K562 (cell line): ENCODE data around the gene PKD1. TPM values are rescaled to one million over a fixed set of nuclear protein-coding genes. Genes with fewer than 3 reads are reported as not detected.

Experiments used
- E4F1 ChIP-seq: fragments of 250-450 bp; sonication (Bioruptor Pico); IDR thresholded peaks from 2 replicates; pipeline ENCODE4 v1.5.0; 2021; ENCODE audit warnings: mild to moderate bottlenecking, borderline replicate concordance
- KDM4B ChIP-seq, 2 experiments: fragments of 450-650 bp in 1 of 2; sonication (generic) in 1 of 2; IDR thresholded peaks; 2 replicates each; pipeline ENCODE4 v1.6.1; 2016 to 2017; ENCODE audit warnings: borderline replicate concordance in 2 of 2, antibody characterized with exemption in 1 of 2, low read depth in 1 of 2, mild to moderate bottlenecking in 1 of 2
- NONO ChIP-seq, 2 experiments: fragments of 200-400 bp in 1 of 2; fragments of 450-650 bp in 1 of 2; formaldehyde crosslinking in 1 of 2; IDR thresholded peaks; 2 replicates each; pipeline ENCODE4 v1.6.1; 2017; ENCODE audit warnings: low read depth in 2 of 2, mild to moderate bottlenecking in 2 of 2, moderate library complexity in 2 of 2, low read length in 1 of 2
- PHF21A ChIP-seq: fragments of 450-650 bp; IDR thresholded peaks from 2 replicates; pipeline ENCODE4 v1.6.1; 2017; ENCODE audit warnings: low read depth, borderline replicate concordance
- REST ChIP-seq, 2 experiments: fragments of 450-650 bp; formaldehyde crosslinking in 1 of 2; IDR thresholded peaks; 2 replicates each; pipeline versions ENCODE4 v1.4.0 to v1.6.1; 2014 to 2020; ENCODE audit warnings: mild to moderate bottlenecking in 2 of 2, borderline replicate concordance in 1 of 2, low read depth in 1 of 2
- SRF ChIP-seq, 2 experiments: fragments of 250-450, 450-650 bp in 1 of 2; sonication (Bioruptor Pico) in 1 of 2; sonication (generic) in 1 of 2; formaldehyde crosslinking; IDR thresholded peaks; 2 replicates each; pipeline versions ENCODE4 v1.5.0 to v1.5.1; 2020 to 2022; ENCODE audit warnings: mild to moderate bottlenecking in 1 of 2, missing genetic modification reagents in 1 of 2
- ZBTB17 ChIP-seq: fragments of 450-650 bp; formaldehyde crosslinking; IDR thresholded peaks from 2 replicates; pipeline ENCODE4 v1.4.0; 2020; ENCODE audit warnings: mild to moderate bottlenecking
- ZFX ChIP-seq: sonication (generic); formaldehyde crosslinking; IDR thresholded peaks from 2 replicates; pipeline ENCODE4 v1.8.0; 2022; ENCODE audit warnings: mild to moderate bottlenecking, missing genetic modification reagents, moderate library complexity
- ZMIZ1 ChIP-seq, 2 experiments: fragments of 150-350 bp in 1 of 2; IDR thresholded peaks; 2 replicates each; pipeline ENCODE4 v1.6.1; 2012 to 2016; ENCODE audit warnings: low read depth in 2 of 2, low read length in 2 of 2, mild to moderate bottlenecking in 1 of 2, moderate library complexity in 1 of 2
- ZNF24 ChIP-seq: fragments of 450-650 bp; IDR thresholded peaks from 2 replicates; pipeline ENCODE4 v1.6.1; 2016
- ZNF79 ChIP-seq: fragments of 250-450 bp; sonication (Bioruptor Pico); IDR thresholded peaks from 2 replicates; pipeline ENCODE4 v1.4.0; 2020; ENCODE audit warnings: low read depth, mild to moderate bottlenecking, moderate library complexity
- polyA plus RNA-seq, 8 experiments: library from polyadenylated mRNA; depleted of rRNA in 4 of 8; stranded (reverse) in 5 of 8; unstranded in 3 of 8; fragments of >200 nt; fragmentation: Nextera tagmentation in 2 of 8; fragmentation: Illumina TruSeq in 1 of 8; extraction: Ambion mirVana in 2 of 8; extraction: Trizol in 1 of 8; gene quantifications; 2 replicates each; pipeline versions ENCODE4 v1.2.1 to v1.2.3, GENCODE V29; 2011 to 2014; ENCODE audit warnings: inconsistent platforms in 1 of 8, missing spikeins in 1 of 8
- total RNA-seq, 7 experiments: library from RNA; depleted of rRNA in 6 of 7; stranded (reverse); fragments of >200 nt in 6 of 7; fragmentation: Illumina TruSeq in 2 of 7; extraction: Trizol in 2 of 7; gene quantifications; 2 replicates each; pipeline versions ENCODE4 v1.2.1 to v1.2.3, GENCODE V29; 2011 to 2021; ENCODE audit warnings: low replicate concordance in 1 of 7

PKD1 gene
- total and polyA plus RNA-seq, 9 of the 15 experiments (the other 6 are each of a cell fraction or from before 2014, with no cell fraction given): 0.23 to 93.5 (median 12.6) TPM

GRCh38 chr16:2047330-2048115, 88.2 kb downstream of the PKD1 start, which contains the start of the genes NTHL1 and TSC2 (continued):
- TF ChIP-seq ZBTB17 (CRISPR knock-in tag): peak; percentile 76
- peak in 1 of 2 experiments; percentile 46; a peak in 1 of 4 replicates for TF ChIP-seq SRF (CRISPR knock-in tag; IDR thresholded peaks at IDR 0.05)
- TF ChIP-seq REST (IDR thresholded peaks at IDR 0.05; ENCODE audit: borderline replicate concordance): peak; percentile 94
- TF ChIP-seq REST (CRISPR knock-in tag; IDR thresholded peaks at IDR 0.05; ENCODE audit: low read depth): 0 out of 2 replicates have a peak, but pooled peaks have one; percentile 22
- TF ChIP-seq ZNF24: 0 out of 2 replicates have a peak, but pooled peaks have one; percentile 21
- TF ChIP-seq ZFX (CRISPR knock-in tag): peak; percentile 83
- TF ChIP-seq KDM4B (IDR thresholded peaks at IDR 0.05; ENCODE audit: borderline replicate concordance in 2 of 2, low read depth in 1 of 2): peak in 1 of 2 experiments; percentile 95; a peak in 2 of 4 replicates
- no peak for TF ChIP-seq ZNF79 (CRISPR knock-in tag)
- no peak for TF ChIP-seq ZMIZ1 (IDR thresholded peaks at IDR 0.05; ENCODE audit: low read depth in 2 of 2, low read length in 2 of 2)
- peak in 1 of 2 experiments; percentile 61; a peak in 1 of 4 replicates for TF ChIP-seq NONO (IDR thresholded peaks at IDR 0.05; ENCODE audit: low read depth in 2 of 2, low read length in 1 of 2)
- TF ChIP-seq PHF21A: peak; percentile 41; the same call in 1 of the 2 replicates
- TF ChIP-seq E4F1 (CRISPR knock-in tag): no peak
